GM18909 (cell line): Measurements from ENCODE around the gene SMAD7.

Experiments used
- ATAC-seq: cut with Tn5 transposase; IDR thresholded peaks from one replicate; pipeline ENCODE4 v1.9.1; 2021; ENCODE audit warnings: mild to moderate bottlenecking; ENCODE audit not compliant: unreplicated experiment, poor library complexity

The SMAD7 gene

DNA sequence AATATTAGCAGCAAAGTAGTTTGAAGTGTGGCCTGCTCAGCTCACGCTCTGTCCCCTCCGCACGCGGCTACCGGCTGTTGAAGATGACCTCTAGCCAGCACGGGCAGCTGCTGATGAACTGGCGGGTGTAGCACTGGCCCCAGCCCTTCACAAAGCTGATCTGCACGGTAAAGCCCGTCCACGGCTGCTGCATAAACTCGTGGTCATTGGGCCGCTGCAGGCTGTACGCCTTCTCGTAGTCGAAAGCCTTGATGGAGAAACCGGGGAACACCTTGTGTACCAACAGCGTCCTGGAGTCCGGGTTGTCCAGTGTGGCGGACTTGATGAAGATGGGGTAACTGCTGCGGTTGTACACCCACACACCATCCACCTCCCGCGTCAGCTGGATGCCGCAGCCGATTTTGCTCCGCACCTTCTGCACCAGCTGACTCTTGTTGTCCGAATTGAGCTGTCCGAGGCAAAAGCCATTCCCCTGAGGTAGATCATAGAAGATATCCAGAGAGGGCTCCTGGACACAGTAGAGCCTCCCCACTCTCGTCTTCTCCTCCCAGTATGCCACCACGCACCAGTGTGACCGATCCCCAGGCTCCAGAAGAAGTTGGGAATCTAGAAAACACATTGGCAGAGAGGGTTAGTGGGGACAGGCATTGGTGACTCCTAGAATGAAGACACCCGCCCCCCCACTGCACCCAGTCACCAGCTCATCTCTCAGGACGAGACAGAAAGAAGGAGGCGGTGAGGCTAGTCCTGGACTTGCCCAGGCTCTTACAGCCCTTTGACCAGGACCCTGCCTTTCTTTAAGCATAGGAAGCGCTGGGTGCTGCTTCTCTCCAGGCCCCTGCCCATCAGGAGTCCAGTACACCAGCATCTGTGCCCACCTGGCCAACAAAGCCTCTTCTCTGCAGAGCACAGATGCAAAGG lies 29.2 kb downstream of the SMAD7 start:
- ATAC-seq, result no peak

- no peak for ATAC-seq
Measured at GRCh38 chr18:48920408-48921038, 30.2 kb downstream of the SMAD7 start.

GRCh38 chr18:48919547-48919946 lies 31.2 kb downstream of the SMAD7 start:
- no peak for ATAC-seq

GRCh38 chr18:48918660-48919456 lies 31.9 kb downstream of the SMAD7 start:
- no peak for ATAC-seq

DNA sequence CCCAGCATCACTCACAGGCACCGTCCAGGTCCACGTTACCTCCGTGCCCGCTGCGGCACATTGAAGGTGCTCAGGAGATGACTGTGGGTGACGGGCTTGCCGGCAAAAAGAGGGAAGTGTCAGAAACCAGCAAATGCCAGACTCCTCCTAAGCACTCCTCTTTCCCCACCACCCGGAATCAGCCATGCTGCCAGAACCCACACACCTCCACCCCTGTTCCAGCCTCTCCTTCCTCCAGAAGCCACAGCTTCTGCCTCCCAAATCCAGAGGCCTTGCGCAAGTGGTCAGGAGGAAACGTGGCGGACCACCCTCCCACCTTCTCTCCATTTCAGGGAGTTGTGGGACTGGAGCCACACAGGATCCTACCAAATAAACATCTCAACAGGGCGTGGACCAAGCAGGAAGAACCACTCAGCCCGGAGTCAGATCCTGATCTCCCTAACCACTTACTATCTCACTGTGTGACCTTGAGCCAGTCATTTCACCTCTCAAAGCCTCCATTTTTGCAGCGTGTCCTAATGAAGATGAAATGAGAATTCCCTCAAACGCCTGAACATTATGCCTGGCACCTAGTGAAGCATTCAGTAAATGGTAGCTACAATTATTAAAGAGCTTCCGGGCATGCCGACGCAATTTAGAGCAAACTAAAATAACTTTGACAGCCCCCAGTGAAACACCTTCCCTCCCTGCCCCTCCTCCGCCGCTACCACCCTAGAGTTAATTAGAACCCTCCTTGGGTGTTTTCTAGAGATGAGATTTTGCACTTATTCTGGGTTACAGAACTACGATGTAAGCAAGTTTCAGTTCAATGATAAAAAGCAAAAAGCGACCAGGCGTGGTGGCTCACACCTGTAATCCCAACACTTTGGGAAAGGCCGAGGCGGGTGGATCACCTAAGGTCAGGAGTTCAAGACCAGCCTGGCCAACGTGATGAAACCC lies 32.9 kb downstream of the SMAD7 start:
- no peak for ATAC-seq

- ATAC-seq, result no peak
Measured at GRCh38 chr18:48915626-48916425, 34.9 kb downstream of the SMAD7 start.

- ATAC-seq, result no peak
Measured at GRCh38 chr18:48914581-48915251, 36.0 kb downstream of the SMAD7 start.

- ATAC-seq, result no peak
Measured at GRCh38 chr18:48913775-48914174, 37.0 kb downstream of the SMAD7 start.

- ATAC-seq, result no peak
Measured at GRCh38 chr18:48913201-48913600, 37.6 kb downstream of the SMAD7 start.

- ATAC-seq, result no peak
Measured at GRCh38 chr18:48910972-48911545, 39.7 kb downstream of the SMAD7 start.

DNA sequence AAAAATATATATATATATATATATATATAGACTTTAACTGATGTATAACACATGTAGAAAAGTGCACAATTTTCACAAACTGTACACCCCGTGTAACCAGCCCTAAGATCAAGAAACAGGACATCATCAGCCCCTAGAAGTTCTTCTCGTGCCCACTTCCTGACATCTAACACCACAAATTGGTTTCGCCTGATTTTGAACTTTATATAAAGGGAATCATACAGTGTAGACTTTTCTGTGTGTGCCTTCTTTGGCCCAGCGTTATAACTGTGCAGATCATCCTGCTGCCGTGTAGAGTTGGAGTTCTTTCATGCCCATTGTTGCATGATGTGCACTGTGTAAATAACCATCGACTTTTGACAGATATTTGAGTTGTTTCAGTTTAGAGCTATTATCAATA lies 41.0 kb downstream of the SMAD7 start:
- ATAC-seq, result no peak

DNA sequence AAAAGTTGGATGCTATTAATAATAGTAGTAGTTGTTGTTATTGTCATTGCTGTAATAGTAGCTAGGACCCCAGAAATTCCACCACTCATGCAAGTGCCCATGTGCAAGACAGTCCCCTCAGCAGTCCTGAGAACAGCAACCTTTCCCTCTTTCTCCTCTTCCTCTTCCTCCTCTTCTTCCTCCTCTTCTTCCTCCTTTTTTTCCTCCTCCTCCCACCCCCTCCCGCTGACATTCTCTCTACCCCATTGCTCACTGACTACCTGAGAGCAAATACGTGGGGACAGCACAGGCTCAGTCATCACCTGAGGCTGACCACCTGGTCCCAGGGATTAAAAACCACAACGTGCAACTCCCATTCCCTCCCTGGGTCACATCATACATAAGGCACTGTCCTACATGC lies 41.8 kb downstream of the SMAD7 start:
- ATAC-seq, result no peak

GRCh38 chr18:48905513-48905912 lies 45.3 kb downstream of the SMAD7 start:
- no peak for ATAC-seq

DNA sequence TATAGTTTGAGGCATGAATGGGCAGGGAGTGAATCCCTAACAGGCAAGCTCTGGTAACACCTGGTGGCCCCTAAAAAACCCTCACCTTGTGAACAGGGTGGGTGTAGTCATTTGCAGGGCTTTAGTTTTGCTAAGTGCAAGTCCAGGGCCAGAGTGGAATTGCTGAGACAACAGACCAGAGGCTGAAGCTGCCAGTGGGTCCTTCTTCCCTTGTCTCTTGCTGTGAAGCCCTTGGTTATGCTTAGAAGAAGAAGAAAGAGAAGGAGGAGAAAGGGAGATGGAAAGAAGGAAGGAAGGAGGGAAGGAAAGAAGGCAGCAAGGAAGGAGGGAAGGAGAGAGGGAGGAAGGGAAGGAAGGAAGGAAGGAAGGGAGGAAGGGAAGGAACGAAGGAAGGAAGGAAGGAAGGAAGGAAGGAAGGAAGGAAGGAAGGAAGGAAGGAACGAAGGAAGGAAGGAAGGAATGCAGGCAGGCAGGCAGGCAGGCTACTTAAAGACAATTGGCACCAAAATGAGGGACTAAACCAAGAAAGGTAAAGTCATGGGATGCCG lies 45.8 kb downstream of the SMAD7 start:
- no peak for ATAC-seq

- no peak for ATAC-seq
Measured at GRCh38 chr18:48904091-48904490, 46.7 kb downstream of the SMAD7 start.

DNA sequence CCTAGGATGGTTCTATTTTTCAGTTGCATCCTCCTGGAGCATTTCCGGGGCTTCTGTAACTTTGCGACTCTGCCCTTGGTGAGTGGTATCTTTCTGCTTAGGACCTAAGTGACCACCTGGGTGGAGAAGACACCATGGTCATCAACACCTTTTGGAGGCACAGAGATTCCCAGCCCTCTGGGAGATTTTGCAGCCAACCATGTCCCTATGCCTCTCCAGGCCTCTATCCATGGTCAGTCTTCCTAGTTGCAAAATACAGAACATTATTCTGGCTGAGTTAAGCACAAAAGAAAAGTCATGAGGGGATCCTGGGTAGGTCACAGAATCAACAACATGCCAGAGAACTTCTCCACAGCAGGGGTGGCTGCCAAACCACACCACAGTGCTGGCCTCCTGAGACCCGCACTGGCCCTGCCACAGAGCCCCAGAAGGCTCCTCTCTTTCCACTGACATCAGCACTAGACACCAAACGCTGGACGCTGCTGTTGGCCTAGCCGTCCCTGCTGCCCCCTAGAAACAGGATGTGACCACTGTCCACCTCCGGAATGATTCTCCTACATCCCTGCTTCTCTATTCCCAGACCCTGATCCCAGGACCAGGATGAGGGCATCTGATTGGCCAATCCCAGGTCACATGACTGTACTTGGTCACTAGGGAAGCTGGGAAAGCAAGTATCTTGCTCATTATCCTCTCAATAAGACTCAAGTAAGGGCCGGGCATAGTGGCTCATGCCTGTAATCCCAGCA lies 47.7 kb downstream of the SMAD7 start:
- ATAC-seq, result no peak
